PFSK-1 (cell line): ENCODE results near the gene NFIC.

Experiments used
- FOXP2 ChIP-seq: optimal IDR thresholded peaks from 2 replicates; pipeline ENCODE3; 2011; ENCODE audit warnings: borderline replicate concordance, control low read depth, inconsistent platforms; ENCODE audit not compliant: insufficient read depth; ENCODE audit errors: extremely low read length, extremely low read depth
- POLR2AphosphoS5 ChIP-seq: IDR thresholded peaks from 2 replicates; pipeline ENCODE4 v1.6.1; 2012; ENCODE audit warnings: low read depth, mild to moderate bottlenecking, control low read depth, low read length, moderate library complexity
- REST ChIP-seq, 2 experiments: IDR thresholded peaks; 2 replicates each; pipeline versions ENCODE4 v1.6.1 to v1.8.0; 2011 to 2012; ENCODE audit warnings: low read depth in 2 of 2, low read length in 2 of 2, control low read depth in 1 of 2, inconsistent platforms in 1 of 2, mild to moderate bottlenecking in 1 of 2, moderate library complexity in 1 of 2; ENCODE audit not compliant: insufficient read depth in 1 of 2
- SIN3A ChIP-seq: IDR thresholded peaks from 2 replicates; pipeline ENCODE4 v1.6.1; 2012; ENCODE audit warnings: mild to moderate bottlenecking, low read length, moderate library complexity, borderline replicate concordance; ENCODE audit not compliant: insufficient read depth
- TAF1 ChIP-seq: IDR thresholded peaks from 2 replicates; pipeline ENCODE4 v1.6.1; 2012; ENCODE audit warnings: low read length, control low read depth, borderline replicate concordance; ENCODE audit not compliant: insufficient read depth

The NFIC gene

DNA sequence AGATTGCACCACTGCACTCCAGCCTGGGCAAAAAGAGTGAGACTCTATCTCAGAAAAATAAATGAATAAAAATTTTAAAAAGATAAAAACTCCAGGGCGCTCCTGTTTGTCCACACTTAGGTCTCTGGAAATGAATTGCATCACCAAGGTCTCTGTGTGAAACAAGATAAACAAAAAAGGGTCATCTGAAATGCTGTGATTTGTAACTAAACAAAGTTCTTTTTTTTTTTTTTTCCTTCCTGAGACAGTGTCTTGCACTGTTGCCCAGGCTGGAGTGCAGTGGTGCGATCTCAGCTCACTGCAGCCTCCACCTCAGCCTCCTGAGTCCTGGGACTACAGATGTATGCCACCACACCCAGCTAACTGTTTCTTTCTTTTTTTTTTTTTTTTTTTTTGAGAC, 151.3 kb downstream of the NFIC start:
- TF ChIP-seq POLR2AphosphoS5: no peak
- TF ChIP-seq REST (IDR thresholded peaks at IDR 0.05; ENCODE audit: insufficient read depth in 1 of 2, low read depth in 2 of 2, low read length in 2 of 2): no peak
- TF ChIP-seq FOXP2: no peak
- no peak for TF ChIP-seq TAF1
- no peak for TF ChIP-seq SIN3A

DNA sequence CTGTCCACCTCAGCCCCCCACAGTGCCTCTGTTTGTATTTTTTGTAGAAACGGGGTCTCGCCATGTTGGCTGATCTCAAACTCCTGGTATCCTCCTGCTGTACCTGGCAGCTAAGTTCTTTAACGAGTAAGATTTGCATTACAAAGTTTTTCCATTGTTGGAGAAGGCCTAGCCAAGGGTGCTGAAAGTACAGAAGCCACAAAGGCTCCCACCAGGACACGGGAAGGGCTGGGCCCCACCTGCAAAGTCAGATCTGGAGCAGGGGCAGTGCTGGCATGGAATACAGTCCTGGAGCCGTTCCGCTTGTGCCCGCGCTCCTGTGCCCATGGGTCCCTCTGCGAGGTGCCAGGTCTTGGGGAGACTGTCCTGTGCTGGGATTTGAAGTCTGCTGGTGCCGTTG, 151.9 kb downstream of the NFIC start:
- TF ChIP-seq POLR2AphosphoS5 (no peak), TAF1 (no peak), REST (IDR thresholded peaks at IDR 0.05; ENCODE audit: insufficient read depth in 1 of 2, low read depth in 2 of 2, low read length in 2 of 2) (no peak), FOXP2 (no peak), SIN3A (no peak)

GRCh38 chr19:3518659-3519058, 152.3 kb downstream of the NFIC start:
- TF ChIP-seq SIN3A (no peak), TAF1 (no peak), POLR2AphosphoS5 (no peak), REST (IDR thresholded peaks at IDR 0.05; ENCODE audit: insufficient read depth in 1 of 2, low read depth in 2 of 2, low read length in 2 of 2) (no peak), FOXP2 (no peak)
